Type B pancreatic cell (in vitro differentiated cells): Measurements from ENCODE around the gene WT1. TPM values are rescaled to one million over a fixed set of nuclear protein-coding genes. Genes with fewer than 3 reads are reported as not detected.

Experiments
- DNase-seq: peaks from one replicate; pipeline ENCODE4 v3.0.0; 2021; ENCODE audit warnings: mixed read lengths; ENCODE audit not compliant: unreplicated experiment; ENCODE audit errors: extremely low spot score
- H3K27ac Mint-ChIP-seq: 2 replicates; pipeline ENCODE4 v1.8.0; 2021; ENCODE audit warnings: mild to moderate bottlenecking, mixed read lengths
- H3K27me3 Mint-ChIP-seq: 2 replicates; pipeline ENCODE4 v1.8.0; 2021; ENCODE audit warnings: mixed read lengths
- H3K36me3 Mint-ChIP-seq: 2 replicates; pipeline ENCODE4 v1.8.0; 2021; ENCODE audit warnings: mixed read lengths
- H3K4me1 Mint-ChIP-seq: one replicate; pipeline ENCODE4 v1.8.0; 2021; ENCODE audit warnings: mixed read lengths; ENCODE audit not compliant: unreplicated experiment
- H3K4me3 Mint-ChIP-seq: 2 replicates; pipeline ENCODE4 v1.8.0; 2021; ENCODE audit warnings: mild to moderate bottlenecking, mixed read lengths
- H3K9me3 Mint-ChIP-seq: 2 replicates; pipeline ENCODE4 v1.8.0; 2021; ENCODE audit warnings: mixed read lengths
- total RNA-seq: library from RNA; stranded (reverse); gene quantifications from 2 replicates; pipeline ENCODE4 v1.2.1, GENCODE V29; 2021; ENCODE audit warnings: low replicate concordance
- TF ChIP-seq, protein P1 (sequence below): fragments of 200-600 bp; sonication (generic); conservative IDR thresholded peaks from 2 replicates; pipeline ENCODE4 v1.5.0; 2021; ENCODE audit warnings: antibody characterized with exemption, mild to moderate bottlenecking

Gene WT1
- total RNA-seq, 1 donor from 2014 or later = 5.2 TPM

GRCh38 chr11:32435152-32435480 lies 223 bp downstream of the WT1 start:
- peaks cover 24% of the 10 kb centered on the region for H3K4me1 Mint-ChIP-seq

GRCh38 chr11:32434356-32435151 lies 785 bp downstream of the WT1 start:
- H3K27ac Mint-ChIP-seq = peak overlapping the region; percentile 46

More at GRCh38 chr11:32435152-32435480, 223 bp downstream of the WT1 start:
- peaks cover 2% of the 10 kb centered on the region for H3K36me3 Mint-ChIP-seq
- DNase-seq = no peak
- no peaks in the 10 kb centered on the region for H3K9me3 Mint-ChIP-seq
- peaks cover 93% of the 10 kb centered on the region for H3K27me3 Mint-ChIP-seq
- no peak overlapping the region for H3K27ac Mint-ChIP-seq
- no peak overlapping the region for H3K4me3 Mint-ChIP-seq
- TF ChIP-seq, protein P1, sequence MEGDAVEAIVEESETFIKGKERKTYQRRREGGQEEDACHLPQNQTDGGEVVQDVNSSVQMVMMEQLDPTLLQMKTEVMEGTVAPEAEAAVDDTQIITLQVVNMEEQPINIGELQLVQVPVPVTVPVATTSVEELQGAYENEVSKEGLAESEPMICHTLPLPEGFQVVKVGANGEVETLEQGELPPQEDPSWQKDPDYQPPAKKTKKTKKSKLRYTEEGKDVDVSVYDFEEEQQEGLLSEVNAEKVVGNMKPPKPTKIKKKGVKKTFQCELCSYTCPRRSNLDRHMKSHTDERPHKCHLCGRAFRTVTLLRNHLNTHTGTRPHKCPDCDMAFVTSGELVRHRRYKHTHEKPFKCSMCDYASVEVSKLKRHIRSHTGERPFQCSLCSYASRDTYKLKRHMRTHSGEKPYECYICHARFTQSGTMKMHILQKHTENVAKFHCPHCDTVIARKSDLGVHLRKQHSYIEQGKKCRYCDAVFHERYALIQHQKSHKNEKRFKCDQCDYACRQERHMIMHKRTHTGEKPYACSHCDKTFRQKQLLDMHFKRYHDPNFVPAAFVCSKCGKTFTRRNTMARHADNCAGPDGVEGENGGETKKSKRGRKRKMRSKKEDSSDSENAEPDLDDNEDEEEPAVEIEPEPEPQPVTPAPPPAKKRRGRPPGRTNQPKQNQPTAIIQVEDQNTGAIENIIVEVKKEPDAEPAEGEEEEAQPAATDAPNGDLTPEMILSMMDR = no peak

DNA sequence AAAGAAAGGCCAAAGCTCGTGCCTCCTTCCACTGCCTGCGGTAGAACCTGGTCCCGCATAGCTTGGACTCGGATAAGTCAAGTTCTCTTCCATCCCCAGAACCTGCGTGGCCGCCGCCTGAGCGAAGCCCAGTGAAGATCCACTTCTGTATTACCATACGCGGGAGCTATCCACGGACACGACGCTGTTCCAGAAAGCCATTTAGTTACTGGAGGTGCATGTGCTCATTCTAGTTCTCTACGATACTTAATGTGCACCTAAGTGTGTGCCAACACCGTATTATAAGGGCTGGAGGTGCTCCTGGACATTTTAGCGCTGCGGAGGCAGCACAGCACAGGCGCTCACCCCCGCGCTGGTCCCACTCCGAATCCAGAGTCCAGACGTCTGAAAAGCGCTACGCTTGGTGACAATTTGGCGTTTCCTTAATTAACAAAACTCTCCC lies 1.4 kb downstream of the WT1 start:
- Mint-ChIP-seq H3K4me3 (peak overlapping the region; percentile 81), H3K9me3 (no peaks in the 10 kb centered on the region), H3K36me3 (peaks cover 3% of the 10 kb centered on the region), H3K27me3 (peaks cover 93% of the 10 kb centered on the region), H3K27ac (peak overlapping the region; percentile 46), H3K4me1 (peaks cover 19% of the 10 kb centered on the region)
- TF ChIP-seq, protein P1 = no peak
- no peak for DNase-seq

More at GRCh38 chr11:32434356-32435151, 785 bp downstream of the WT1 start:
- no peak for DNase-seq
- TF ChIP-seq, protein P1 = peak; percentile 16
- Mint-ChIP-seq H3K4me3 (peak overlapping the region; percentile 81), H3K9me3 (no peaks in the 10 kb centered on the region), H3K4me1 (peaks cover 21% of the 10 kb centered on the region), H3K27me3 (peaks cover 93% of the 10 kb centered on the region), H3K36me3 (peaks cover 3% of the 10 kb centered on the region)

- DNase-seq = no peak
Observed at GRCh38 chr11:32433101-32433913, 2.0 kb downstream of the WT1 start.

DNA sequence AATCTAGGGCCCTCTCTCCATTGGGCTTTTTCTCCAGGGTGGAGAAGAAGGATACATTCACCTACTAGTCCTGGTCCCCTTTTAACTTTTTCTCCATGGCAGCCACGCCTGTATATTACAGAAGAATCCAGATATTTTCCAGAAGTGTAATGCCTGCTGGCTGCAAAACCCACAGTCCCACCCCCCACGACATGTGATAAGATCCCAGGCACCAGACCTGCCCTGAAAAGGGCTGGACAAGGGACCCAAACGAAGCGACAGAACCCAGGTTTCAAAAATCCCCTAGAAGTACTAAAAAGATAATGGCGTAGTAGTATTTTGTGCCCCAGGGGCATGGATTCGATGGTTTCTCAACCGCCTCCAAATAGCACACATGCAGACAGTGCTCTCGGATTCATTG lies 2.8 kb downstream of the WT1 start:
- TF ChIP-seq, protein P1 = no peak
- H3K4me3 Mint-ChIP-seq = peak overlapping the region; percentile 81
- no peaks in the 10 kb centered on the region for H3K9me3 Mint-ChIP-seq
- DNase-seq = no peak
- H3K27ac Mint-ChIP-seq = no peak overlapping the region
- H3K27me3 Mint-ChIP-seq = peaks cover 93% of the 10 kb centered on the region
- H3K4me1 Mint-ChIP-seq = peaks cover 18% of the 10 kb centered on the region
- peaks cover 3% of the 10 kb centered on the region for H3K36me3 Mint-ChIP-seq

More at GRCh38 chr11:32433101-32433913, 2.0 kb downstream of the WT1 start:
- Mint-ChIP-seq H3K9me3 (no peaks in the 10 kb centered on the region), H3K36me3 (peaks cover 3% of the 10 kb centered on the region), H3K27ac (peak overlapping the region; percentile 46), H3K27me3 (peaks cover 93% of the 10 kb centered on the region), H3K4me1 (peaks cover 19% of the 10 kb centered on the region), H3K4me3 (peak overlapping the region; percentile 81)
- TF ChIP-seq, protein P1 = no peak
